CD4-positive, alpha-beta T cell (primary cell): ENCODE measurements around the gene ZBTB20. TPM values are rescaled to one million over a fixed set of nuclear protein-coding genes. Genes with fewer than 3 reads are reported as not detected.

Source experiments
- ATAC-seq: fragments of 200-7000 bp; cut with Tn5 transposase; one replicate; pipeline ENCODE4 v1.10.0; 2022; ENCODE audit warnings: mild to moderate bottlenecking; ENCODE audit not compliant: poor library complexity
- CTCF ChIA-PET: fragments of 350-600 bp; sonication (Branson Sonifier 250); formaldehyde crosslinking; loops from one replicate; lab custom pipeline; 2021; ENCODE audit warnings: antibody characterized with exemption, inconsistent platforms; lab: Charles Lee
- POLR2A ChIA-PET: fragments of 350-600 bp; sonication (Branson Sonifier 250); formaldehyde crosslinking; loops from one replicate; lab custom pipeline; 2021; ENCODE audit warnings: antibody characterized with exemption, inconsistent platforms; lab: Charles Lee
- DNase-seq, 14 experiments: peaks; one replicate each; pipeline ENCODE4 v3.0.0-alpha.2; 2013 to 2020; ENCODE audit warnings: mixed read lengths in 2 of 14
- H3K27ac ChIP-seq, 2 donors: one replicate each; pipeline versions ENCODE4 v1.5.1 to v1.7.0; 2013; ENCODE audit warnings: low read length in 2 of 2, low read depth in 1 of 2, mild to moderate bottlenecking in 1 of 2
- H3K27me3 ChIP-seq, 2 experiments: 1 replicate in 1 of 2; 2 replicates in 1 of 2; pipeline versions ENCODE4 v1.6.1 to v1.7.0; 2013; ENCODE audit warnings: low read length in 2 of 2, control low read depth in 1 of 2, mild to moderate bottlenecking in 1 of 2, moderate library complexity in 1 of 2; ENCODE audit not compliant: insufficient read depth in 2 of 2, control insufficient read depth in 1 of 2
- H3K36me3 ChIP-seq: one replicate; pipeline ENCODE4 v1.6.1; 2013; ENCODE audit warnings: low read length, control low read depth; ENCODE audit not compliant: insufficient read depth
- H3K4me1 ChIP-seq: one replicate; pipeline ENCODE4 v1.6.1; 2013; ENCODE audit warnings: low read length, control low read depth; ENCODE audit not compliant: insufficient read depth
- H3K4me3 ChIP-seq: one replicate; pipeline ENCODE4 v1.5.1; 2013; ENCODE audit warnings: mild to moderate bottlenecking, low read length, moderate library complexity
- H3K9me3 ChIP-seq, 2 experiments: 1 replicate in 1 of 2; 2 replicates in 1 of 2; pipeline versions ENCODE4 v1.6.1 to v1.7.0; 2013; ENCODE audit warnings: low read length in 2 of 2, mild to moderate bottlenecking in 2 of 2, control low read depth in 1 of 2, moderate library complexity in 1 of 2; ENCODE audit not compliant: control insufficient read depth in 1 of 2, insufficient read depth in 1 of 2
- H3K27ac Mint-ChIP-seq: one replicate; pipeline ENCODE4 v1.8.0; 2020; ENCODE audit warnings: mixed read lengths
- H3K27me3 Mint-ChIP-seq: one replicate; pipeline ENCODE4 v1.8.0; 2021; ENCODE audit warnings: mixed read lengths
- H3K36me3 Mint-ChIP-seq: one replicate; pipeline ENCODE4 v1.8.0; 2021; ENCODE audit warnings: low read depth, mixed read lengths
- H3K4me1 Mint-ChIP-seq: one replicate; pipeline ENCODE4 v1.8.0; 2021; ENCODE audit warnings: low read depth, mixed read lengths
- H3K4me3 Mint-ChIP-seq: one replicate; pipeline ENCODE4 v1.8.0; 2020; ENCODE audit warnings: mild to moderate bottlenecking, mixed read lengths
- H3K9me3 Mint-ChIP-seq: one replicate; pipeline ENCODE4 v1.8.0; 2020; ENCODE audit warnings: mixed read lengths
- CTCF ChIP-seq: fragments of 200-600 bp; IDR thresholded peaks from one replicate; pipeline ENCODE4 v1.8.0; 2022; ENCODE audit warnings: antibody characterized with exemption, mild to moderate bottlenecking
- intact Hi-C, 2 experiments: fragments of 100-400 bp; cut with DNase I in 1 of 2; cut with micrococcal nuclease in 1 of 2; formaldehyde crosslinking; loops; one replicate each; pipeline versions ENCODE4 v1.15.1 to v1.9.0; 2023 to 2025; cut with DNase I, micrococcal nuclease
- total RNA-seq, 174 experiments: library from RNA in 2 of 174; stranded (reverse) in 2 of 174; gene quantifications; one replicate each; pipeline ENCODE4 v1.2.3 and lab custom pipeline; 2021 to 2026

ZBTB20 gene
- total RNA-seq, 2 experiments from 2014 or later: 41.6 to 47.4 TPM

DNA sequence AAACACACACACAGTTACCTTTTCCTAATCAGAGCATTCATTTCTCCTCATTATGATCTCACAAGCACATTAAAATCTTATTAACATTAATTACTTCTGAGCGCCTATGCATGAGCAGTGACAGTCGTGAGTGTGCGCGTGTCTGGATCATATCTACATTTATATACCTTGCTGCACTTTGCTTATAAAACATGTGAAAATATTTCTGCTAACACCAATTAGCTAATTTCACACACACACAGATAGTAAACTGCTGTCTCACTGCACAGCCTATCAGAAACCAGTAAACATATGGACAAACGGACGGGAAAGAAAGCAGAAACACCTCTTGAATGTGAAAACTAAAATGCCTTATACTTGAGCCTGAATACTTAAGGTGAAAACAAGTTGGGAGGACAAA is 64.8 kb downstream of the ZBTB20 start:
- CTCF ChIA-PET: interaction anchor here (1.9 kb wide), 1 partner anchor 9 kb away, joined by 9 read pairs; no protein-coding TSS in a partner anchor
- intact Hi-C loops: no loop called here
- H3K4me3 Mint-ChIP-seq: no peak overlapping the region

GRCh38 chr3:115081444-115081843 is 65.6 kb downstream of the ZBTB20 start:
- Histone ChIP-seq H3K4me1 (no peaks in the 10 kb centered on the region), H3K9me3 (no peaks in the 10 kb centered on the region), H3K36me3 (peaks cover 6% of the 10 kb centered on the region), H3K27ac (no peak overlapping the region), H3K27me3 (no peaks in the 10 kb centered on the region), H3K4me3 (no peak overlapping the region)
- TF ChIP-seq CTCF: no peak
- ATAC-seq (no peak), DNase-seq (no peak)
- H3K4me3 Mint-ChIP-seq: no peak overlapping the region
- intact Hi-C loops: no loop called here
- ChIA-PET CTCF (interaction anchor here (1.9 kb wide), 1 partner anchor 10 kb away, joined by 9 read pairs; no protein-coding TSS in a partner anchor), POLR2A (interaction anchor here (1.1 kb wide), 1 partner anchor 703 kb away, joined by 3 read pairs; no protein-coding TSS in a partner anchor)
- no peaks in the 10 kb centered on the region for H3K27me3 Mint-ChIP-seq
- no peak overlapping the region for H3K27ac Mint-ChIP-seq
- no peaks in the 10 kb centered on the region for H3K9me3 Mint-ChIP-seq
- peaks cover 66% of the 10 kb centered on the region for H3K4me1 Mint-ChIP-seq
- H3K36me3 Mint-ChIP-seq: peaks cover 10% of the 10 kb centered on the region

More for the DNA sequence above, 64.8 kb downstream of the ZBTB20 start:
- Histone ChIP-seq H3K9me3 (no peaks in the 10 kb centered on the region), H3K36me3 (no peaks in the 10 kb centered on the region), H3K4me1 (no peaks in the 10 kb centered on the region), H3K4me3 (no peak overlapping the region), H3K27me3 (no peaks in the 10 kb centered on the region), H3K27ac (no peak overlapping the region)
- DNase-seq: no peak
- Mint-ChIP-seq H3K9me3 (no peaks in the 10 kb centered on the region), H3K4me1 (peaks cover 65% of the 10 kb centered on the region), H3K27me3 (no peaks in the 10 kb centered on the region), H3K27ac (no peak overlapping the region), H3K36me3 (peaks cover 2% of the 10 kb centered on the region)
- POLR2A ChIA-PET: interaction anchor here (1.1 kb wide), 1 partner anchor 702 kb away, joined by 3 read pairs; no protein-coding TSS in a partner anchor
- no peak for ATAC-seq
- no peak for TF ChIP-seq CTCF

- no peak overlapping the region for H3K27ac ChIP-seq
- Mint-ChIP-seq H3K4me3 (no peak overlapping the region), H3K4me1 (peaks cover 73% of the 10 kb centered on the region), H3K9me3 (no peaks in the 10 kb centered on the region), H3K36me3 (peaks cover 28% of the 10 kb centered on the region), H3K27ac (no peak overlapping the region), H3K27me3 (no peaks in the 10 kb centered on the region)
- ATAC-seq (no peak), DNase-seq (no peak)
- no peak overlapping the region for H3K4me3 ChIP-seq
- no peaks in the 10 kb centered on the region for H3K27me3 ChIP-seq
- TF ChIP-seq CTCF: no peak
- no peaks in the 10 kb centered on the region for H3K9me3 ChIP-seq
- ChIA-PET CTCF (interaction anchor here (1.6 kb wide), 1 partner anchor 14 kb away, joined by 6 read pairs; no protein-coding TSS in a partner anchor), POLR2A (no interaction called here)
- intact Hi-C loops: no loop called here
- peaks cover 6% of the 10 kb centered on the region for H3K36me3 ChIP-seq
- H3K4me1 ChIP-seq: no peaks in the 10 kb centered on the region
Measured at GRCh38 chr3:115077501-115078250, 69.4 kb downstream of the ZBTB20 start.
